Forelimb muscle (tissue), 1 donor: ENCODE results near the gene ADGRV1. TPM values are rescaled to one million over a fixed set of nuclear protein-coding genes. Genes with fewer than 3 reads are reported as not detected.
"Not testable (repeated sequence)": the region's sequence is repeated elsewhere in the genome, so short reads cannot be mapped to it uniquely, and the experiment has no call there.

Experiments
- DNase-seq: peaks from one replicate; pipeline ENCODE4 v3.0.0-alpha.2; 2013; ENCODE audit warnings: low read depth
- polyA plus RNA-seq: library from polyadenylated mRNA; unstranded; fragments of 120-200 nt; gene quantifications from one replicate; pipeline ENCODE4 v1.2.1, GENCODE V29; 2013; ENCODE audit not compliant: insufficient read length

The ADGRV1 gene
- polyA plus RNA-seq, 1 donor: 0.92 TPM

DNA sequence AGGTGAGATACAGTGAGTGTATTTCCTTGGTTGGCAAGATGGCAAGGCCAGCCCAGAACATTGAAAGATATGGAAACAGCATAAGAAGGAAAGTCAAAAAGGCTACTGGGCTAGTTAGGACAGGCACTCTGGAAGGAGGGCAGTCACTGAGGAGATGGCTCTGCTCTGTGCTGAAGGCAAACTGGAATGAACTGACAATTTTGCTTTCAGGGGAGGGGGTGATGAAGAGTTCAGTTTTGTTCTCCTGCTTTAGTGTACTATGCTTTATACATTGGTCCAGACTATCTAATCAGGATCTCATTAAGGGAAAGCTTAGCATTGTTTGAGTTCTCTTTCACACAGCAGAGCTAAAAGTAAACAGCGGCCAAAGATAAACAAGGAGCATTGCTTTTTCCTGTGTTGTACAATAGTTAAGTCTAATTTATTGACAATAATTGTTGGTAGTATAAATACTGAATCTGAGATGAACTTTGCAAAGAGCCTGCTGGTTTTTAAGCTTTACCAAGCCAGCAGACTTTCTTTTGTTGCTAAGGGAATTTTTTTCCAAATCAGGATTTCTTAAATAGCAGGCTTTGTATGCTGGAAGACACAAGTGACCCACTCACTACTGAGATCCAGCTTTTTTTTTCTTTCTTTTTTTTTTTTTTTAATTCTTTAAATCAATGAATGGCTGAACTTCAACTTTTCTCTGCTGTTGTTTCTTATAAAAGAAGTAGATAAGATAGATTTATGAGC lies 469.0 kb downstream of the ADGRV1 start:
- DNase-seq: no peak

DNA sequence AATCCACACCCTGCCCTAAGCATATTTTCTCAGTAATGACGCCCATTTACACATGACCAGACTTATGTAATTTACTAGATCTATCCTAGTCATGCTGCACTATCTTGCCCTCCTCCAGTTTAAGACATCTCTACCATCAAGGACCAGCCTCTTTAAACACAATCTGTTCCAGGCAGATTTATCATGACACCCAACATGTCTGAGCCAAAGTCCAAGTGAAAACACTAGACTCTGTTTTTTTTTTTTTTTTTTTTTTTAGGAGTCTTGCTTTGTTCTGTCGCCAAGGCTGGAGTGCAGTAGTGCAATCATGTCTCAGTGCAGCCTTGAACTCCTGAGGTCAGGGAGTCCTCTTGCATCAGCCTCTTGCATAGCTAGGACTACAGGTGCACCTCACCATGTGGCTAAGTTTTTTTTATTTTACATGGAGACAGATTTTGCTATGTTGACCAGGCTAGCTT lies 469.9 kb downstream of the ADGRV1 start:
- no peak for DNase-seq

DNA sequence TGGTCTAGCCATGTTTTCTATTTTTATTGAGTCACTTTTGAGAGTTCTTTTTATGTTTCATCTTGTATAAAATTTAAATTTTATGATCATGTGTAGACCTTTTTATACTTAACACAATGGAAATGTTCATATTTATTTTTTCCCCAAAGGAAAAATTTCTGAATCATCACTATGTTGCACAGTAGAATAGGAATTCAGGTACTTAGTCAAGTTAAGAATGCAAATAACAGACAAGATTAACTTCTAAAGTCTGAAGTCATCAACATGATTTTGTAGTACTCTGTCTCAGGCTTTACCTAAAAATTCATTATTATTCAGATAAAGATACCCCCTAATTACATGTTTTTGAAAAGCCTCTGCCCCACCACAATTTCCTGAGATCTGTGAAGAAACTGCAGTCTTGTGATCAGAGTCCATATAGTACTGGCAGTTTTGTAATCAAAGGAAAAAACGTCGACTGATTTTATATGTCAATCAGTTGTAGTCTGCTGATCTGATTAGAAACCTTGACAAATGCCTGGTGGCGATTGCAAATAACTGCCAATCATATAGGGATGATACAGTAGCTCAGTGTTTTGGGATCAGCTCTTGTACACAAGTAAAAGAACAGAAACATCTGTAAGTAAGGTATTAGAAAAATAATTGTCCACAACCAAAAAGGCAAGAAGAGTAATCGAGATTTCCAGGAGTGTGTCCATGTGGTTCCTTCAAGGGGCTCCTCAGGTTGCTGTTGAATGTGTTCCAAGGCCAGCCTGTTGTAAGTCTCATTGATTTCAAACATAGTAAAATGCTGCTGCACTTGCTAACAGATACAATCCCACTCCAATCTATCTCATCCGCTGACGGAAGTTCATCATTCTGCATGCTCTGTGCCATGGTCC lies 472.2 kb downstream of the ADGRV1 start:
- no peak for DNase-seq

DNA sequence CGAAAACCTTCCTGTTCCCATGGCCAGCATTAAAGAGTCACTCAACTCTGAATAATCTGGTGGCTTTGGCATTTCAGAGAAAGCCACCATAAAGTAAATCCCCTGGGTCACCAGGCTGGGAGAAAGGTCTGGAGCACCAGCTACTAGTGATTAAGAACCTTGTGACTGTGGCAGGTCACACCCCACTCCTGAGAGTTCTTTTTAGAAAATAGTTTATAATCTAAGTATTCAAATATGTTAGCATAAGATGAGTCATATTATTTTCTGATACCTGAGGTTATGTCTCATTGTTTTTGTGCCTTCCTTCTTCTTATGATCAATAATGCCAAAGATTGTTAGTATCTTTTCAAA lies 472.8 kb downstream of the ADGRV1 start:
- DNase-seq: no peak

DNA sequence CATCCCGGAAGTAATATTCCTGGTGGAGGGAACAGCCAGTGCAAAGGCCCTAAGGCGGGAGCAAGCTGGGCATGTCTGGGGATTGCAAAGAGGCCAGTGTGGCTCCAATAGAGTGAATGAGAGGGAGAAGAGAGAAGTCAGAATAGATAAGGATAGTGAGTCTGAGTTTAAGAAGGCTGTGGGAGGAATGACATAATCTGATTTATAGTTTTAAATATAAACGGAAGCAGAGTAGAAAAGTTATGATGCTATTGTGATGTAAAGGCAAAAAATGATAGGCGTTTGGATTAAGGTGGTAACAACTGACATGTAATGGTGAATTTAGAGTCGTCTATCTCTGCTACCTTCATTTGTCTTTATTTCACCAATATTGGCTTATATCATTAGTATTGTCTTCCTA lies 473.5 kb downstream of the ADGRV1 start:
- DNase-seq: no peak

DNA sequence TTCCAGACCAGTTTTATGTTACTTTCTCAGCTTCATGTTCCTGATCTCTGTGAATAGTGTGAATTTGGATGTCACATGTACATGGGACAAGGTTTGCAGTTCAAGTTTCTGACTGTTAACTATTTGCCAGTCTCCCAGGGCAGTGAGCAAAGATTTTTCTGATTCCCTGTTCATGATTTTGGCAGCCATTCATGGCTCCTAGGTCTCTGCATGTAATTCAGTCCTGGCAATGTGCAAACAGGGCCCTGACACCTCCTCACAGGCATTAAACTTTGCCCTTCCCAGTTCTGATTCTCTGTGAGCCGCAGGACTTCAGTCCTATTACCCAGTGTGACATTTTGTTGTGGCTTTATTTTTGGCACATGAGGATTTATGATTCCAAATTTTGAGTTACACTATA lies 474.8 kb downstream of the ADGRV1 start:
- no peak for DNase-seq

DNA sequence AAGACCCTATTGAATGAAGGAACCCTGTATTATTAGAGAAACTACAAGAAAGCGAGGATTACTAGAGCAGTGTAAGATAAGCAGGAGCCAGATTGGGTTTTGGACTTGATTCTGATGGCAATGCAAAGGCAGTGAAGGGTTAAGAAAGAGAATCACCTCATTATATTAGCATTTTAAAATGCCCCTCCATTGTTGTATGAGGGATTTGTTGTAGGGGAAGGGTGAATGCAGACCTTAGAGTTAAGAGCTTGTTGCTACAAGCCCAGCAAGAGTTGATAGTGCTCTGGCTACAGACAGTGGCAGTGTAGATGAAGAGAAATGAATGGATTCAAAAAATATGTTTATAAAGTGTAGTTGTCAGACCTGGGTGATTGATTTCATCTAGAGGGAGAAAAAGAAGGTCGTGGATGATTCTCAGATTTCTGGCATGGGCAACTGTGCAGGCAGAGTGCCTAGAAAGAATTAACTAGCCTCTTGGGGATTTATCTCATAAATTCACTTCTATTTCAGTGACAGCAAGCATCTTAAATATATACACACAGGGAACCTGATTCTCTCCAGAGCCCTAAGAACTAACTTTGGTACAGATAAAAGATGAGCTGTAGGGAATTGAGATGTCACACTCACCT lies 479.7 kb downstream of the ADGRV1 start:
- no peak for DNase-seq

DNA sequence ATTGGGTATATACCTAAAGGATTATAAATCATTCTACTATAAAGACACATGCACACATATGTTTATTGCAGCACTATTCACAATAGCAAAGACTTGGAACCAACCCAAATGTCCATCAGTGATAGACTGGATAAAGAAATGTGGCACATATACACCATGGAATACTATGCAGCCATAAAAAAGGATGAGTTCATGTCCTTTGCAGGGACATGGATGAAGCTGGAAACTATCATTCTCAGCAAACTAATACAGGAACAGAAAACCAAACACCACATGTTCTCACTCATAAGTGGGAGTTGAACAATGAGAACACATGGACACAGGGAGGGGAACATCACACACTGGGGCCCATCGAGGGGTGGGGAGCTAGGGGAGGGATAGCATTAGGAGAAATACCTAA lies 482.5 kb downstream of the ADGRV1 start:
- not testable (repeated sequence) for DNase-seq

DNA sequence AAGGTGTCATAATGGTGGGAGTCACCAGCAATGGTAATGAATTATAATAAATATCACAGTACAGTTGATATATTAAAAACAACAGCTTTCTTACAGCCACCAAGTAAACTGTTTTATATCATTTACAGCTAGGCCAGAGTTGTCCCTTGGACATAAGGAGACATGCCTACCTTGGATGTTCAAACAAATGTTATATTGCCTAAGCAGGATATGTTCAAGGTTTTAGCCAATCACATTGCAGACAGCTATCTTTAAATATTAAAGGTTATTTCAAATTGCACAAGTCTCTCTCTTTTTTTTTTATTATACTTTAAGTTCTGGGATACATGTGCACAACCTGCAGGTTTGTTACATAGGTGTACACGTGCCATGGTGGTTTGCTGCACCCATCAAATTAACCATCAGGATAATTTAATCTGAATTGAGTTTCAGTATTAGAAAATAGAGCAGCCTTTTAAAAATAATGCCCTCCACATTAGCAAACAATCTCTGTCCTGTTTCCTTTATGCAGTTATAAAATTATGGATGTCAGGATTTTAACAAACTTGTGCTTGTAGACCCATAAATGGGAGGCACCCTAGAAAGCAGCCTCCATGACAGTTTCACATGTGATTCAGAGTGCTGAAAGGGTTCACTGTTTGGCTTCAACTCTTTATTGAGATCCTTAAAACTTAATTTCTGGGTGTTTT lies 483.8 kb downstream of the ADGRV1 start:
- no peak for DNase-seq

DNA sequence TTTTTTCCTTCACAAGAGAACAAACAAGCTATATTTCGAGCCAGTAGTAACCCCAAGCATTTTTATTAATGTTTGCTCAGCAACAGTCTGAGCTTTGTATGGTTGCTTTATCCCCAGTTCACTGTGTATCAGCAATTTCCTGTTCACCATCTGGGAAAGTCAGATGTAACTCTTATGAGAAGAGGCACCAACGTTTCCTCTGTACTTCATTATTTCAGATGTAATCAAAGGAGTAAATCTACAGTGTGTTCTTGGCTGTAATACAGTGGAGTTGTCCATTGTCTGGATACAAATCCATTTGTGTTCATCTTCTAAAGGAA lies 484.3 kb downstream of the ADGRV1 start:
- DNase-seq: no peak

DNA sequence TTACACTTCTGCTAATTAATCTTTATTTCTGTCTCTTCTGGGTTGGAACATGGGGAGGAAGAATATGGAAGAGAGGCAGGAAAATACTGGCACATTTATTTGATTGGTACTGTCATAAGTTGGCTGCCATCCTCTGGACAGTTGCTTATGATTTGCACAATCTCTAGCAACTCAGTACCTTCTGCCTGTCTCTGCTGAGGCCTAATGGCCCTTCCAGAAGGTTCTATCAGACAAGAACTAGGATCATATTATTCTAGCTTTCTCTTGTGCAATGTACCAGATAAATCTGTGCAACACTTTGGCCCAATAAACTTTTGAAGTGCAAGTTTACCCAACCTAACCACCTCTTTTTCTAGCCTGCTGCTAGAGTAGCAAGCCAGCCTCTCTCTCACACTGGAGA lies 489.5 kb downstream of the ADGRV1 start:
- no peak for DNase-seq

DNA sequence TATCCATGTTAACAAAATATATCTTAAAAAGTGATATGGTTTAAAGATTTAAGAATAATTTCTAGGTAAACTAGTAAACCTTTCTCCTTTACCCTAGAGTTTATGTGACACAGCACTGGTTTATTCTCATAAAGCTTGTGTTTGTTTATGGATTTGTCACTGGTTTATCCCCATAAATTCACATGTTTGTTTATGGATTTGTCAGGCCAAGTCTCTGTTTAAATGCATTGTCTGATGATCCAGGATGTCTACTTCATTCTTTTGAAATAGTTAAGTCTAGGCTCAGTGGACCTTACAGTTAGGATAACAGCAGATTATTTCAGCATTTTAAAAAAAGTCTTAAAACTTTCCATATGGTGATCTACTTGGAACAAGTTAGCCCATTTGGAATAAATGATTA lies 490.5 kb downstream of the ADGRV1 start:
- no peak for DNase-seq

DNA sequence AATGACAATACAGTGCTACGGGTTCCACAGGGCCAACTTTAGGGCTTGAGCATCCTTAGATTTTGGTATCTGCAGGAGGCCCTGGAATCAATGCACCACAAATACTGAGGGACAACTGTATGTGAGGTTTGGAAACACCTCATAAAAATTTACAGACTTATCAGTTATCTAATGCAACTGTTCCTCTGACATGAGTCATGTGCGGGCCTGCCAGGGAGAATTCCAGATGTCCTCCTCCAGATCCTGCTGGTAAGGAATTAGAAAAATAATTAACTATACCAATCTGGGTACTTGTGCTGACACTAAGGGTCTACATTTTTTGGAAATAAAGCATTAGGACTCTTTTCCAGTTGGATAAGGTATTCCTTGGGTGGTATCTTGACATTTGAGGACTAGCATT lies 491.2 kb downstream of the ADGRV1 start:
- DNase-seq: no peak

DNA sequence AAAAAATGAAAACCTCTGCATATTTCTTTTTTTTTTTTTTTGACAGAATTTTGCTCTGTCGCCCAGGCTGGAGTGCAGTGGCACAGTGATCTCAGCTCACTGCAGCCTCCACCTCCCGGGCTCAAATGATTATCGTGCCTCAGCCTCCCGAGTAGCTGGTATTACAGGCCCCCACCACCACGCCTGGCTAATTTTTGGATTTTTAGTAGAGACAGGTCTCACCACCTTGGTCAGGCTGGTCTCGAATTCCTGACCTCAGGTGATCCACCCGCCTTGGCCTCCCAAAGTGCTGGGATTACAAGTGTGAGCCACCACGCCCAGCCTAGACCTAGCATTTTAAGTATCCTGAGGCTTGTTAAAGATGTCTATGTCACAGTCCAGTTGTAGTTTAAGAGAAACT lies 493.8 kb downstream of the ADGRV1 start:
- not testable (repeated sequence) for DNase-seq

DNA sequence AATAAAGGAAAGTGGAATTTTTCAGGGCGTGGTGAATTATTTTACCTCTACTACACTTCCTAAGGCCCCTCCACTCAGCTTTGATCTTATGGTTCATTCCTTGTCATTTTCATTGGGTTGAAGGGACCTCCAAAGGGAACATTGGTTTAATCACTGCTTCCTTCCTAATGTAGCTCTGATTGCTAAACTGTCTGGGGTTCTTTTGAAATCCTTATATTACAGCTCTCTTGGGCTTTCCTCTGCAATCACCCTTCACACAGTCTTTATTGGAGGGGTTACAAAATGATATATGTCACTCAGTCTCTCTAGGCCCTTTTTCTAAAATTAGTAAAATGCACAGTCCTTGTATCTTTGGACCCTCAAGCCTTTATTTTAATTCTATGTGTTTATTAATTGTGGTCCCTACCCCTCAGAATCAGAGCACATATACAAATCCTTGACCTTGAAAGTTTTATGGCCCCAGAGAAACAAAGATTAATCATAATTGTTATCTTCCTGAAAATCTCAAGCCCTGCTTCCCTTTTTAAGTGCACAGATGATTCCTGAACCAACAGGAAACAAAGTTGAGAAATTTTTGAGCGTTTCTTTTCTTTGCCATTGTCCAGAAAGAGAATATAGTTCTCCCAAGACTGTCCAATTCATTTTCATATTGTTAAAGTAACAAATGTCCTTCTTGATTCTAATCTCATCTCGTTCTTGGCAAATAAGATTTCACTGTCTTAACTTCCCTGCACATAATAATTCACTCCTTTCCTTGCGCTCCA lies 494.6 kb downstream of the ADGRV1 start:
- DNase-seq: no peak

DNA sequence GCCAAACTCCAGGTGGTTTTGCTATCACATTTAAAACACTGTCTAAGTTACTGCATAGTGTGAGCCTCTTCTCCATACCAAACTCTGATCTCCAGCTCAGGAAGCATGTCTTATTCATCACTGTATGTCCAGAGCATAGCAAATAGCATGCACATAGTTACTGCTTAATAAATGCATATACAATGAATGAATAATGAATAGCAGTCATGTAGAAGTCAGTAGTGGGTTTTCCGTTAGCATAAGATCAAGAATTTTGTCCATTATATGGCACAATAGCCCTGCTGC lies 495.1 kb downstream of the ADGRV1 start:
- no peak for DNase-seq

DNA sequence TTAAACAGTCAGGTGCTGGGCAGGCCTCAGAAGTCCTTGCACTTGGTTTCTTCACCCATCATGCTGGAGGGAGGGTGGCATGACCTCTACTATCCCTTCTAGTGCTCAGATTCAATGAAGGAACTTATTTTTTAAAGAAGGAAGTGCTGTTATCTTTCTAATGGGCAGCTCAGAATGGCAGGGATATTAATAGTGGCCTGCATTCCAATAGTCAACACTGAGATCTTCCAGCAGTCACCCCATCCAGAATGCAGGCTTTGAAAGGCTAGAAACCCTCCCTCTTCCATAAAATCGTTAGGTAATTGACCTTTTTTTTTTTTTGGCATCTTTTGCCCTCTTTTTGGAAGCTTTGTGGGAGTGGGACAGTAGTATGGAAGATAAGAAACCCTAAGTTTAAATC lies 499.6 kb downstream of the ADGRV1 start:
- DNase-seq: no peak

DNA sequence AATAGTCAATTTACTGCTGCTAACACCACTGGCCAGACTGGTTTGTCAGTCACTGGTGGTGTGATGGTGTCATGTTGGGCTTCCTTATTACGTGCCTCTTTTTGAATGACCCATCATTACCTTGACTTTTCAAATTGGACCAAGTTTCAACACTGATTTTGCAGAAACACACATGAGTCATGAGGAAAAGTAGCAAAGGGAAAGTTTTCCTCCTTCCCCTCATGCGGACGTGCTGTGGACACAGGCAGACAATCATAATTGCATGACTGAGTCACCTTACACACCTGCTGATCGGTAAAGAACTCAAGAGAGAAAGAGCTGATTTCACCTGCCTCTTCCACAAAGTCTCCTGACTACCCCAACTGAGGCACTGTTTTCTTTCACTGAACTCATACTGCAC lies 500.0 kb downstream of the ADGRV1 start:
- DNase-seq: no peak

DNA sequence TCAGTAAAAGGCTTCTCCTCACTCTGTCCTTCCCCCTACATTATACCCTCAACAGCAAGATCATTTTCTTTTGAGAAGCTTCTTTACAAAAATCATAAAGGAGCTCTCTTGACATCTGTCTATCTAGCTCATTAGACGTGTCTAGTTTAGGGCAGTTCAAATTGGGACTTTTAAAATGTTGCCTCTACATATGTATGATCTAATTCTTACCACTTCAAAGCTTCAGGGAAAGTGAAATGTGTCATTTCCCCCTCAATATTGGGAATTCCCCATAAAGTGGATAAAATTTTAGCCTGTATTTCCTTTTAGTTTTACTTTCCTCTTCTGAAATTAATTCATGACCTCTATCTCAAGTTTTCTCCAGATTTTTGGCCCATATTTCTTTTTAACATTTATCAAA lies 500.8 kb downstream of the ADGRV1 start:
- DNase-seq: no peak

DNA sequence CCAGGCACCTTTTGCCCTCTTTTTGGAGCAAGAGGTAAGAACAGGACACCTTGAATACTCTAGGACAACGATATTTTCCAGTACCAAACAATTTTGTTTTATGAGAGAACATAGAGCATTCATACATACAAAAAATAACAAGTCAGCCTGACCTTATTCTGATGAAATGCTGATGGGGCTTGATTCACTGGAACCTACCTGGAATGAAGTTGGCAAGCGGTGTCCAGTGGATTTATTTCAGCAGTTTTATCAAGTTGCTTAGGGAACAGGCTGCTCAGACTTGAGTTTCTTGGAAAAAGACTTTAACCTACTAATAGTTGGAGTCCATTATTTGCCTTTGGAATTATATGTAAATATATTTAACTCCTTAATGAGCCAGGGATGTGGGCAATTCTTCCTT lies 502.5 kb downstream of the ADGRV1 start:
- DNase-seq: no peak

DNA sequence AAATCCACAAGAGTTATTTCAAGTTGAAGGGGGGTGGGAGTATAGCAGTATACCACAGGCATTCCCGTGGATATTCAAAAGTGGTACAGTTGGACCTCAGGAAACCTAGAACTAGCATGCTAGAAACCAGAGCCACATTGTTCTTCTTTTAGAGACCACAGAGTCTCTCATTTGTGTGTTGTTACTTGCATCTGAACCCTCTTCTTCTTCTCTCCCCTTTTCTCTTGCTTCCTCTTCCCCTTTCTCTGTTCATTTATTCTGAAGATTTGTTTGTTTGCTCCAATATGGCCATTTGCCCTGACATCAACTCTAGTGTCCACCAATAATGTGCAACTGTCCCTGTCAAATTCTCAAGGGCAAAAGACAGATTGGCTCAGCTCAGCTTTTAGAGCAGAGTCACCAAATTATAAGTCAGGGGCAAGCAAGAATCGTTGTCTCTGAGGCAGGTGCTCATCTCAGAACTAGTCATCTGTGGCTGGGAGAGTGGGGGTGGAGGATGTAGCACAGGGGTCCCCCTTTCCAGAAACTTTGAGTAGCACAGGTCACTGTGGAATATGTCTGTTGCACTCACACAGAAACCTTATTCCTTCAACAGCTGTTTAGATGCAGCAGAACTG lies 503.5 kb downstream of the ADGRV1 start:
- DNase-seq: no peak
